B cell (primary cell): Measurements from ENCODE around the gene LPIN2. TPM values are rescaled to one million over a fixed set of nuclear protein-coding genes. Genes with fewer than 3 reads are reported as not detected.
A peak's percentile ranks its signal among the peaks of the same experiment; 100 is the strongest.

Experiments
- ATAC-seq: fragments of 200-7000 bp; cut with Tn5 transposase; one replicate; pipeline ENCODE4 v1.10.0; 2021; ENCODE audit warnings: low read depth, mild to moderate bottlenecking, moderate number of reproducible peaks, moderate library complexity
- CTCF ChIA-PET: fragments of 350-600 bp; sonication (Branson Sonifier 250); formaldehyde crosslinking; loops from one replicate; lab custom pipeline; 2021; ENCODE audit warnings: antibody characterized with exemption, inconsistent platforms; lab: Charles Lee
- POLR2A ChIA-PET: fragments of 350-600 bp; sonication (Branson Sonifier 250); formaldehyde crosslinking; loops from one replicate; lab custom pipeline; 2021; ENCODE audit warnings: antibody characterized with exemption; lab: Charles Lee
- DNase-seq: peaks from one replicate; pipeline ENCODE4 v3.0.0; 2013
- H2AFZ ChIP-seq: 2 replicates; pipeline ENCODE4 v1.6.1; 2012; ENCODE audit warnings: mild to moderate bottlenecking, low read depth, low read length; ENCODE audit not compliant: insufficient read depth, poor library complexity, severe bottlenecking
- H3K27ac ChIP-seq, 2 donors: 1 replicate in 1 of 2; 2 replicates in 1 of 2; pipeline ENCODE4 v1.5.1; 2012 to 2013; ENCODE audit warnings: low read length in 2 of 2, mild to moderate bottlenecking in 2 of 2, moderate library complexity in 1 of 2
- H3K27me3 ChIP-seq, 4 experiments: fragments of 200-600 bp in 1 of 4; sonication (generic) in 1 of 4; replicated peaks in 1 of 4; 1 replicate in 2 of 4; 2 replicates in 2 of 4; pipeline versions ENCODE4 v1.6.1 to v1.7.0; 2013 to 2016; ENCODE audit warnings: low read length in 3 of 4, mild to moderate bottlenecking in 2 of 4, mixed read lengths in 1 of 4, moderate library complexity in 1 of 4; ENCODE audit not compliant: insufficient read depth in 4 of 4, control insufficient read depth in 3 of 4; ENCODE audit errors: control extremely low read depth in 1 of 4
- H3K36me3 ChIP-seq, 2 experiments: replicated peaks in 1 of 2; 1 replicate in 1 of 2; 2 replicates in 1 of 2; pipeline versions ENCODE4 v1.6.1 to v1.7.1; 2013; ENCODE audit warnings: low read length in 1 of 2; ENCODE audit not compliant: insufficient read depth in 2 of 2, control insufficient read depth in 1 of 2; ENCODE audit errors: control extremely low read depth in 1 of 2, extremely low read depth in 1 of 2
- H3K4me1 ChIP-seq, 2 donors: fragments of 200-600 bp in 1 of 2; sonication (generic) in 1 of 2; 1 replicate in 1 of 2; 2 replicates in 1 of 2; pipeline versions ENCODE4 v1.5.1 to v1.6.1; 2013 to 2017; ENCODE audit warnings: low read length in 2 of 2; ENCODE audit not compliant: control insufficient read depth in 2 of 2, insufficient read depth in 2 of 2
- H3K4me2 ChIP-seq: replicated peaks from 2 replicates; pipeline ENCODE3; 2012; ENCODE audit warnings: mild to moderate bottlenecking, low read depth, low read length; ENCODE audit not compliant: poor library complexity, severe bottlenecking
- H3K4me3 ChIP-seq, 5 experiments: fragments of 200-600 bp in 1 of 5; sonication (generic) in 1 of 5; 1 replicate in 3 of 5; 2 replicates in 2 of 5; pipeline versions ENCODE4 v1.5.1 to v1.7.0; 2011 to 2016; ENCODE audit warnings: low read length in 4 of 5, mild to moderate bottlenecking in 4 of 5, low read depth in 2 of 5, control low read depth in 1 of 5, moderate library complexity in 1 of 5; ENCODE audit not compliant: insufficient read depth in 1 of 5; ENCODE audit errors: control extremely low read depth in 1 of 5, extremely low read depth in 1 of 5
- H3K79me2 ChIP-seq: fragments of 200-600 bp; sonication (generic); one replicate; pipeline ENCODE4 v1.6.0; 2016; ENCODE audit warnings: low read length; ENCODE audit not compliant: control insufficient read depth, insufficient read depth
- H3K9ac ChIP-seq: fragments of 200-600 bp; sonication (generic); 2 replicates; pipeline ENCODE4 v1.6.1; 2017; ENCODE audit warnings: mild to moderate bottlenecking, low read length, moderate library complexity
- H3K9me3 ChIP-seq, 3 donors: one replicate each; pipeline versions ENCODE4 v1.6.1 to v1.7.1; 2013; ENCODE audit warnings: low read length in 2 of 3; ENCODE audit not compliant: control insufficient read depth in 2 of 3, insufficient read depth in 1 of 3; ENCODE audit errors: control extremely low read depth in 1 of 3
- H4K20me1 ChIP-seq: 2 replicates; pipeline ENCODE4 v1.6.0; 2012; ENCODE audit warnings: mild to moderate bottlenecking, low read length; ENCODE audit not compliant: insufficient read depth, control insufficient read depth, poor library complexity, severe bottlenecking
- H3K27ac Mint-ChIP-seq: one replicate; pipeline ENCODE4 v1.8.0; 2021; ENCODE audit warnings: mixed read lengths
- H3K27me3 Mint-ChIP-seq: one replicate; pipeline ENCODE4 v1.8.0; 2021; ENCODE audit warnings: mixed read lengths
- H3K4me1 Mint-ChIP-seq: one replicate; pipeline ENCODE4 v1.8.0; 2021; ENCODE audit warnings: mixed read lengths
- H3K4me3 Mint-ChIP-seq: one replicate; pipeline ENCODE4 v1.8.0; 2021; ENCODE audit warnings: mixed read lengths
- H3K9me3 Mint-ChIP-seq: one replicate; pipeline ENCODE4 v1.8.0; 2022; ENCODE audit warnings: mixed read lengths; ENCODE audit not compliant: insufficient read depth
- EZH2 ChIP-seq: IDR thresholded peaks from 2 replicates; pipeline ENCODE4 v1.6.1; 2012; ENCODE audit warnings: borderline replicate concordance, low read depth, mild to moderate bottlenecking, moderate library complexity, low read length; ENCODE audit not compliant: insufficient read depth, poor library complexity, severe bottlenecking
- WGBS: methylation state at CpG from one replicate; pipeline ENCODE4 v1.1.5; 2013; ENCODE audit warnings: missing lambda C conversion rate; ENCODE audit not compliant: insufficient coverage; 5-methylcytosine and 5-hydroxymethylcytosine counted together
- intact Hi-C: fragments of 100-400 bp; cut with micrococcal nuclease; formaldehyde crosslinking; loops from one replicate; pipeline ENCODE4 v1.10.0; 2022
- polyA plus RNA-seq: library from polyadenylated mRNA; depleted of rRNA; stranded (reverse); fragments of >200 nt; gene quantifications from 2 replicates; pipeline ENCODE4 v1.2.3, GENCODE V29; 2012
- total RNA-seq, 2 donors: library from RNA; stranded (reverse); fragments of 120-200 nt in 1 of 2; gene quantifications; 1 replicate in 1 of 2; 2 replicates in 1 of 2; pipeline versions ENCODE4 v1.2.3 to v1.2.4, GENCODE V29; 2013 to 2022
- TF ChIP-seq, protein P1 (sequence below): fragments of 200-600 bp; IDR thresholded peaks from one replicate; pipeline ENCODE4 v1.8.0; 2022; ENCODE audit warnings: antibody characterized with exemption, mild to moderate bottlenecking

The LPIN2 gene
- total and polyA plus RNA-seq, 2 donors (not counting 1 experiment from before 2014, with no cell fraction given): 8.0 to 31.0 TPM

GRCh38 chr18:3040173-3040572 is 27.2 kb upstream of the LPIN2 start:
- TF ChIP-seq, protein P1, sequence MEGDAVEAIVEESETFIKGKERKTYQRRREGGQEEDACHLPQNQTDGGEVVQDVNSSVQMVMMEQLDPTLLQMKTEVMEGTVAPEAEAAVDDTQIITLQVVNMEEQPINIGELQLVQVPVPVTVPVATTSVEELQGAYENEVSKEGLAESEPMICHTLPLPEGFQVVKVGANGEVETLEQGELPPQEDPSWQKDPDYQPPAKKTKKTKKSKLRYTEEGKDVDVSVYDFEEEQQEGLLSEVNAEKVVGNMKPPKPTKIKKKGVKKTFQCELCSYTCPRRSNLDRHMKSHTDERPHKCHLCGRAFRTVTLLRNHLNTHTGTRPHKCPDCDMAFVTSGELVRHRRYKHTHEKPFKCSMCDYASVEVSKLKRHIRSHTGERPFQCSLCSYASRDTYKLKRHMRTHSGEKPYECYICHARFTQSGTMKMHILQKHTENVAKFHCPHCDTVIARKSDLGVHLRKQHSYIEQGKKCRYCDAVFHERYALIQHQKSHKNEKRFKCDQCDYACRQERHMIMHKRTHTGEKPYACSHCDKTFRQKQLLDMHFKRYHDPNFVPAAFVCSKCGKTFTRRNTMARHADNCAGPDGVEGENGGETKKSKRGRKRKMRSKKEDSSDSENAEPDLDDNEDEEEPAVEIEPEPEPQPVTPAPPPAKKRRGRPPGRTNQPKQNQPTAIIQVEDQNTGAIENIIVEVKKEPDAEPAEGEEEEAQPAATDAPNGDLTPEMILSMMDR: no peak
- CTCF ChIA-PET: interaction anchor here (0.6 to 0.8 kb wide), 2 partner anchors 22 to 45 kb away, joined by 3 read pairs; no protein-coding TSS in a partner anchor
- Mint-ChIP-seq H3K27me3 (peaks cover 3% of the 10 kb centered on the region), H3K27ac (no peak overlapping the region), H3K4me3 (no peak overlapping the region), H3K4me1 (peaks cover 9% of the 10 kb centered on the region), H3K9me3 (no peaks in the 10 kb centered on the region)
- no peak overlapping the region for H2AFZ ChIP-seq
- H3K4me3 ChIP-seq: no peak overlapping the region
- no peaks in the 10 kb centered on the region for H3K9me3 ChIP-seq
- no peak for DNase-seq
- no CpG with 5 or more reads among the region's 2 CpGs for WGBS
- ATAC-seq: no peak
- no peaks in the 10 kb centered on the region for H3K79me2 ChIP-seq
- no peaks in the 10 kb centered on the region for H4K20me1 ChIP-seq
- no peaks in the 10 kb centered on the region for H3K36me3 ChIP-seq
- H3K27ac ChIP-seq: no peak overlapping the region
- H3K4me1 ChIP-seq: peaks cover 5 to 6% of the 10 kb centered on the region in 2 donors
- H3K4me2 ChIP-seq: no peak overlapping the region
- intact Hi-C loops: no loop called here
- POLR2A ChIA-PET: interaction anchor here (0.7 kb wide), 1 partner anchor 79 kb away, joined by 3 read pairs; no protein-coding TSS in a partner anchor
- no peaks in the 10 kb centered on the region for H3K27me3 ChIP-seq
- no peak overlapping the region for H3K9ac ChIP-seq

- intact Hi-C loops: no loop called here
- Mint-ChIP-seq H3K4me3 (peak overlapping the region; percentile 15), H3K4me1 (peaks cover 6% of the 10 kb centered on the region), H3K27ac (peak overlapping the region; percentile 78), H3K9me3 (no peaks in the 10 kb centered on the region), H3K27me3 (no peaks in the 10 kb centered on the region)
- DNase-seq (peak; percentile 28), ATAC-seq (peak; percentile 63)
- TF ChIP-seq, protein P1: no peak
- no peak for TF ChIP-seq EZH2
- Histone ChIP-seq H3K79me2 (no peaks in the 10 kb centered on the region), H3K27ac (peak overlapping the region in 1 of 2 donors; percentile 34), H3K36me3 (no peaks in the 10 kb centered on the region), H3K4me2 (peak overlapping the region; percentile 45), H4K20me1 (no peaks in the 10 kb centered on the region), H2AFZ (peak overlapping the region; percentile 45), H3K9ac (peak overlapping the region; percentile 26), H3K4me1 (peaks cover 5 to 6% of the 10 kb centered on the region in 2 donors), H3K4me3 (no peak overlapping the region), H3K9me3 (no peaks in the 10 kb centered on the region), H3K27me3 (no peaks in the 10 kb centered on the region)
- CTCF ChIA-PET: interaction anchor here (1.3 to 1.9 kb wide), 2 partner anchors 25 to 209 kb away, joined by 3 to 11 read pairs; no protein-coding TSS in a partner anchor
- POLR2A ChIA-PET: no interaction called here
- 8% methylated on average over 2 of the region's 4 CpGs for WGBS
Observed at GRCh38 chr18:3037423-3037915, 24.5 kb upstream of the LPIN2 start.
